HG03039 (cell line): Measurements from ENCODE around the gene POLR2E.

Source experiments
- ATAC-seq: cut with Tn5 transposase; IDR thresholded peaks from one replicate; pipeline ENCODE4 v1.9.1; 2021; ENCODE audit warnings: mild to moderate bottlenecking, moderate library complexity; ENCODE audit not compliant: unreplicated experiment

Gene POLR2E

DNA sequence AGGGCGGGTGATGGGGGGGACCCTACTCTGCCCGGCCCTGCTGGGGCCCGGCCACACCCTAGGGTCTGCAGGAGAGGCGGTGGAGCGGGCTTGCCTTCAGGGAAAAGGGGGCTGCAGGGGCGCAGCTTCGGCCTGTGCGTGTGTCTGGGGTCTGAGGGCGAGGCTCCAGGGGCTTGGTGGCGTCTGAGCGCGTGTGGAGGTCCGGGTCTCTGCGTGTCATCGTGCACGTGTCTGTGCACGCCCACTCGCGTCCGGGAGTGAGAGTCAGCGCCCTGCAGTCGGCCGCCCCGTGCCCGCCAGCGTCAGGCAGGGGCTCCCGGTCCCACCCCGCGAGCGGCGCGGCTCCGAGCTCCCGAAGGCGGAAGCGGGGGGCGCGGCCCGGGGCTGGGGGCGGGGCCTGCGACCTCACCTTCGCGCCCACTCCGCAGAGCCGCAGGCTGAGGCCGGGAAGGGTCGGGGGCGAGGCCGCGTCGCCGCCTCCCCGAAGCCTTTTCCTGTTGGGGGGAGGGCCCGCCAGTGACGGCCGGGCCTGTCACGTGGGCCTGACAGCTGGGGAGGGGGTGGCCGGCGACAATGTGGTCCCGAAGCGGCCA is 28.3 kb downstream of the POLR2E start, which contains the start of gene ARHGAP45:
ARHGAP45 (plus strand) TSS at position 420 of the 593 bp plus-strand sequence. CDS start 239 bp downstream, outside the sequence.
- ATAC-seq: no peak

DNA sequence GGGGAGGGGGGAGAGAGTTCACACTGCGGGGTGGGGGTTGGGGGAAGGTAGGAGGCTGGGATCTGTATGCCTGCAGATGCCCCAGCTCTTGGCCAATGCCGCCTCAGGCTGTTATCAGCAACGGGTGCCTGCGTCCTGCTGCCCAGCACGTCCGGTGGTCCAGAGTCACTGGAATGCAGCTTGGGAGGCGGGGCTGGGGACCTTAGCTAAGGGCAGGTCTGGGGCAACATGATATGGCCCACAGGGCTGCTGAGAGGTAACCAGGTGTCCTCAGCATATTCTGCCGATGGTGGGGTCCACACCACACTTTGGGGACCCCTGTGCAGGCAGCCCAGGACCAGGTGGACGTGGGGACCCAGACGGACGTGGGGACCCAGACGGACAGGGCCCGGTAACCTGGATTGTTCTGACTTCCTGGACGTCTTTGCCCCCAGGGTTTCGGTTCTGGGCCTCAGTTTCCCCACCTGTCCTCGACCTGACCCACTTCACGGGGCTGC is 28.9 kb downstream of the POLR2E start:
- no peak for ATAC-seq

DNA sequence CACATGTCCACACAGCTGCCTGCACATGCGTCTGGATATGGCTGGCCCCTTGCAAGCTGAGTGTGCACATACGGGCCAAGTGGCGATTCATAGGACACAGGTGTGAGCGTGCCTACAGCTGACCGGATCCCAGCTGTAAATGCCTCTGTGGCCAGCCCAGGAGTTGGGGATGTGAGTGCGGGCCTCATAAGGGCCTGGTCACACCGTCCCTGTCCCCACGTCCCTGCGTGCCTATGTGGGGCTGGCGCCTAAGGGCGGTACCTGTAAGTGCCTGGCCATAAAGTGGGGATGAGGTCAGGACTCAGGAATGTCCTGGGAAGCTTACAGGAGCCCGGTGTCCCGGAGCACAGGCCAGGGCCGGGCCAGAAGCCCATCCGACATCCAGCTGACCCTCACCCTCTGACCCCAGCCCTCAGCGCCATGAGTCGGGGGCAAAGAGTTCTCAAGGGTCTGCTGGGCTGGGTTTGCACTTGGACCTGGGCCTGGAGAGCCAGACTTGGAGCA is 29.5 kb downstream of the POLR2E start:
- no peak for ATAC-seq

GRCh38 chr19:1064661-1065605 is 30.2 kb downstream of the POLR2E start:
- no peak for ATAC-seq

DNA sequence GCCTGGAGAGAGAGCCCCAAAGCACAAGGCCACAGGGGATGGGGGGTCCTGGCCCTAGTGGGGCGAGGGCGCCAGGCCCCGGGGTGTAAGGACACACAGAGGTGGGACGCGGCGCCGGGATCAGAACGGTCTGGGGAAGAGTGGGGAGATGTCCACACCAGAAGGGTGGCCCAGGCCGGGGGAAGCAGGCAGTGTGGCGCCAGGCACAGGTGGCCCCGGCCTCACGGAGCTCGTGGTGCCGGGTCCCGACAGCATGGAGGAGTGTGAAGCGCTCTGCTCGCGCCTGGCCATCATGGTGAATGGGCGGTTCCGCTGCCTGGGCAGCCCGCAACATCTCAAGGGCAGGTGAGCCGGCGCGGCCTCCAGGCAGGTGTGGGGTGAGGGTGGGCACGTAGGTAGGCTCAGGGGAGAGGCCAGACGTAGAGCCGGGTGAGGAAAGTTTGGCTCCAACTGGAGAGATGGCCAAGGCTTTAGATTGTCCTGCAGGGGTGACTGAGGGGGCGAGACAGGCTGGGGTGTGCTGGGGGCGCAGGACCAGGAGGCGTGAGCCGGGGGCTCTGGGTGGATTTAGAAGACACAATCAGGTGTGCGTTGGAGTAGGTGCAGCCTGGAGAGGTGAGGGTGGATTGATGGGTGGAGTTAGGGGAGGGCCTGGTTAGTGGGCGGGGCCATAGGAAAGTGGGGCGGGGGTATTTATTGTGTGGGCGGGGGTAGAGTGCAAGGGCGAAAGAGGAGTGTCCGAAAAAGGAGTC is 31.1 kb downstream of the POLR2E start:
- ATAC-seq: no peak

DNA sequence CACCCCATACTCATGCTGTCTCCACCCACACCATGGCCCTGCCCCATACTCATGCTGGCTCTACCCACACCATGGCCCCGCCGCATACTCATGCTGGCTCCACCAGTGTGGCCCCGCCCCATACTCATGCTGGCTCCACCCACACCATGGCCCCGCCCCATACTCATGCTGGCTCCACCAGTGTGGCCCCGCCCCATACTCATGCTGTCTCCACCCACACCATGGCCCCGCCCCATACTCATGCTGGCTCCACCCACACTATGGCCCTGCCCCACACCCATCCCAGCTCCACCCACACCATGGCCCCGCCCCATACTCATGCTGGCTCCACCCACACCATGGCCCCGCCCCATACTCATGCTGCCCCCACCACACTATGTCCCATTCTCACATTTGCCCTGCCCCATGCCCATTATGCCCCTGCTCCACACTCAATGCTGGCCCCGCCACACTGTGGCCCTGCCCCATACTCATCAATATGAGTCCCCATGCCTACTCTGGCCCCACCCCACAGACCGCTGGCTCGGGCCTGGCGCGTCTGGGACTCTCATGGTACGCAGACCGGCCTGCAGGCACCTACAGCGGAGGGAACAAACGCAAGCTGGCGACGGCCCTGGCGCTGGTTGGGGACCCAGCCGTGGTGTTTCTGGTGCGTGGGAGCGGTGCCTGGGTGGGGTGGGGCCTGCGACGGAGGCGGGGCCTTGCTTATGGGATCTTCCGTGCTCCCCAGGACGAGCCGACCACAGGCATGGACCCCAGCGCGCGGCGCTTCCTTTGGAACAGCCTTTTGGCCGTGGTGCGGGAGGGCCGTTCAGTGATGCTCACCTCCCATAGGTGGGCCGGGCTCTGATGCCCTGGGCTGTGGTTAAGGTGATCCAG is 31.9 kb downstream of the POLR2E start:
- ATAC-seq: no peak

- no peak for ATAC-seq
Observed at GRCh38 chr19:1062387-1063029, 32.7 kb downstream of the POLR2E start.

DNA sequence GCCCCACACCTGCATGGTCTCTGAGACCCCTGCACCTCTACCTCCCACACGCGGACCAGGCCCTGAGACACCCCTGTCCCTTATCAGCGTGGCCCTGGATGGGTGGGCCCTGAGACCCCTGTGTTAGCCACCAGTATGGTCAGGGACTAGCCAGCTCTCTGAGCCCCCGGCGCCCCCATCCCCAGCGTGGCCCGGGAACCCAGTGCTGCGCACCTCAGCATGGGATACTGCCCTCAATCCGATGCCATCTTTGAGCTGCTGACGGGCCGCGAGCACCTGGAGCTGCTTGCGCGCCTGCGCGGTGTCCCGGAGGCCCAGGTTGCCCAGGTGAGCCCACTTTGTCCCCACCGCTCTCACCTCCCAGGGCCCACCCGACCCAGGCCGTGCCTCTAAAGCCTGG is 33.2 kb downstream of the POLR2E start:
- ATAC-seq: no peak

DNA sequence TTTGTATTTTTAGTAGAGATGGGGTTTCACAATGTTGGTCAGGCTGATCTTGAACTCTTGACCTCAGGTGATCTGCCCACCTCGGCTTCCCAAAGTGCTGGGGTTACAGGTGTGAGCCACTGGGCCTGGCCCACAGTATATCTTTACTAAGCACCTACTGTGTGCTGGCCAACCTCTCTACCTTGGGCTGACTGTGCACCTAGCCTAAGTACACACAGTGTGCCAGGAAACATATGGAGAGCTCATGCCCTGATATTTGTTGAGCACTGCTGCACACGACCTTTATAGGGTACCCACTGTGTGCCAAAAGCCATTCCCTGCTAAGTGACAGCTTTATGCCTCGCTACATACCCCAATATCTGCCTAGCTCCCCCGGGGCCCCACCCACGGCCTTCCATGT is 34.5 kb downstream of the POLR2E start:
- no peak for ATAC-seq

DNA sequence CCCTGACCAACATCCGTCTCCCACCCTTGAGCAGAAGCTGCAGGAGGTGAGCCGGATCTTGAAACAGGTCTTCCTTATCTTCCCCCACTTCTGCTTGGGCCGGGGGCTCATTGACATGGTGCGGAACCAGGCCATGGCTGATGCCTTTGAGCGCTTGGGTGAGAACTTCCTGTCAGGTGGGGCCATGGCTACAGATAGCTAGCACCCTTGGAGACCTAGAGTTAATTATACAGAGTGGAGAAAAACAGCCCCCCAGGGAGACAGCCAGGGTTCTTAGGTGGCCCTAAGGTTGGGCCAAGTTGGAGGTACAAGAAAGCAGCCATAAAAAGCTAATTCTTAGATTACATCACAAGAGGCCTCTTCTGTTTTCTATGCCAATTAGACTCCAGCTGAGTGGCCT is 37.1 kb downstream of the POLR2E start:
- ATAC-seq: no peak

GRCh38 chr19:1057176-1057855 is 37.9 kb downstream of the POLR2E start:
- ATAC-seq: no peak

DNA sequence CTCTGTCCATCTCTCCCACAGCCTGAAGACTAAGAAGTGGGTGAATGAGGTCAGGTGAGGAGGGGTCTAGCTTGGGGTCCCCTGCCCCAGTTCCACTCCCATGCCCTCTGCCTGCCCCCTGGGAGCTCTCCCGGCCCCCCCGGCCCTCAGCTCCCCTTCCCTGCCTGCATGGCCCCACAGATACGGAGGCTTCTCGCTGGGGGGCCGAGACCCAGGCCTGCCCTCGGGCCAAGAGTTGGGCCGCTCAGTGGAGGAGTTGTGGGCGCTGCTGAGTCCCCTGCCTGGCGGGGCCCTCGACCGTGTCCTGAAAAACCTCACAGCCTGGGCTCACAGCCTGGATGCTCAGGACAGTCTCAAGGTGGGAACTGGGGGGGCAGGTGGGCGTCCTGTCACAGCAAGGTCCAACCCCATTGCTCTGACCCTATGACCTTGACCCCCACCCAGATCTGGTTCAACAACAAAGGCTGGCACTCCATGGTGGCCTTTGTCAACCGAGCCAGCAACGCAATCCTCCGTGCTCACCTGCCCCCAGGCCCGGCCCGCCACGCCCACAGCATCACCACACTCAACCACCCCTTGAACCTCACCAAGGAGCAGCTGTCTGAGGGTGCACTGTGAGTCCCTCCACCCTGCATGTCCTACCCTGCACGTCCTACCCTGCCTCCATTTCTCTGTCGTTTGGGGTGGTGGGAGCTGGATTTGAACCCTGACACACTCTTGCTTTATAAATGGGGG is 39.1 kb downstream of the POLR2E start:
- no peak for ATAC-seq

DNA sequence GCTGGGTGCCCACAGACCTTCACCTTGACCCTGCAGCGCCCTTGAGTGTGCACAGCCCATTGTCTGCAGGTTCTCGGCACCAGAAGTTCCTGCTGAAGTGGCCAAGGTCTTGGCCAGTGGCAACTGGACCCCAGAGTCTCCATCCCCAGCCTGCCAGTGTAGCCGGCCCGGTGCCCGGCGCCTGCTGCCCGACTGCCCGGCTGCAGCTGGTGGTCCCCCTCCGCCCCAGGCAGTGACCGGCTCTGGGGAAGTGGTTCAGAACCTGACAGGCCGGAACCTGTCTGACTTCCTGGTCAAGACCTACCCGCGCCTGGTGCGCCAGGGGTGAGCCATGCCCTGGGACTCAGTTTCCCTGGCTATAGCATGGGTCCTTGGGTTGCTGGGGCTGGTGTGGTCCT is 40.1 kb downstream of the POLR2E start:
- no peak for ATAC-seq

- no peak for ATAC-seq
Observed at GRCh38 chr19:1054102-1055027, 40.8 kb downstream of the POLR2E start.

DNA sequence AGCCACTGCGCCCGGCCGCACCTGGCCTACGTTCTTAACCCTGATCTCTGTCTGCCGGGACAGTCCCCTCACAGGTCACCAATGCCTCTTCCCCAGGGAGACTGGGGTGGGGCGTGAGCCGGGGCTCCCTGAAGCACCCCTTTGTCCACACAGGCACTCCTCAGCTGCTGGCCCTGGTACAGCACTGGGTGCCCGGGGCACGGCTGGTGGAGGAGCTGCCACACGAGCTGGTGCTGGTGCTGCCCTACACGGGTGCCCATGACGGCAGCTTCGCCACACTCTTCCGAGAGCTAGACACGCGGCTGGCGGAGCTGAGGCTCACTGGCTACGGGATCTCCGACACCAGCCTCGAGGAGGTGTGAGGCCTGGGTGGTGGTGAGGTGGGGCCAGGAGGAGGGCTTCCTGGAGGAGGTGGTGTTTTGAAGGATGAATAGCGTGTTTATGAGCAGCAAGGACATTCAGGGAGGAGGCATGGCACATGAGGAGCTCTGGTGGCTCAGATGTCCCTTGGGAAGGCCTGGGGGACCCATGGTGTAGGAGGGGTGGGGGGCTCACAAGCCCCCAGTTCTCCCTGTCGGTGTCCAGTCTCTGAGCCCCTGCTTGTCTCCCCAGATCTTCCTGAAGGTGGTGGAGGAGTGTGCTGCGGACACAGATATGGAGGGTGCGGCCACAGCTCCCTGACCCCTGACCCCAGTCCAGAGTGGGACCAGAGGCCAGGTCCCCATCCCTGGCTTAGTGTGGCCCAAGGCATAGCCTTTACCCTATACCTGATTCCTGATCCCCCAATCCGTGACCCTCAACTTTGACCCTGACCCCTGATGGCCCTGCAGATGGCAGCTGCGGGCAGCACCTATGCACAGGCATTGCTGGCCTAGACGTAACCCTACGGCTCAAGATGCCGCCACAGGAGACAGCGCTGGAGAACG is 41.7 kb downstream of the POLR2E start:
- ATAC-seq: no peak

- no peak for ATAC-seq
Observed at GRCh38 chr19:1052349-1052975, 42.7 kb downstream of the POLR2E start.
